Stimulated activated CD4-positive, alpha-beta T cell treated with anti-CD3 and anti-CD28 coated beads, TNF-alpha, amount 100 ng/mL, for 4 hours (primary cell): ENCODE data around the gene FBXO21.

Experiments used
- DNase-seq, 3 experiments: peaks; one replicate each; pipeline ENCODE4 v3.0.0-alpha.2; 2020; ENCODE audit warnings: low read depth in 3 of 3

The FBXO21 gene

DNA sequence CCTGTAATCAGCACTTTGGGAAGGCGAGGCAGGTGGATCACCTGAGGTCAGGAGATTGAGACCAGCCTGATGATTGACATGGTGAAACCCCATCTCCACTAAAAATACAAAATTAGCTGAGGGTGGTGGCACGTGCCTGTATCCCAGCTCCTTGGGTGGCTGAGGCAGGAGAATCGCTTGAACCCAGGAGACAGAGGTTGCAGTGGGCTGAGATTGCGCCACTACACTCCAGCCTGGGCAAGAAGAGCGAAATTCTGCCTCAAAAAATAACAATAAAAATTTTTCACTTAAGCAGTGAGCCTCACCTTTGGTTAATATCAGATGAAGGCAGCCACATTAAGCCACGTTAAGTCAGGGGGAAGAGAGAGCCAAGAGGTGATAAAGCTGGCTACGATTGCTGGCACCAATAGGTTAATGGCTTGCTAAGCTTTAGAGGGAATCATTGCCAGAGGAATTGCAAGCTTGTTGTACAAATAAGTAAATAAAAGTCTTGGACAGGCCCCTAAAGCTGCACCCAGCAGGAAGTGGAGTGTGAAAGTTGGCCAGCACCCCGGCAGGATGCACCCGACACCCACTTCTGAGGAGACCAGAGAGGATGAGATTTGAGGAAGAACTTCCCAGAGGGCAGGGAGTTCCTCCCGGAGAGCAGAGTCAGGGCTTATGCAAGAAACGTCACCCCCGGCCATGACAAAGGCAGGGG lies 49.7 kb downstream of the FBXO21 start:
- no peak for DNase-seq

DNA sequence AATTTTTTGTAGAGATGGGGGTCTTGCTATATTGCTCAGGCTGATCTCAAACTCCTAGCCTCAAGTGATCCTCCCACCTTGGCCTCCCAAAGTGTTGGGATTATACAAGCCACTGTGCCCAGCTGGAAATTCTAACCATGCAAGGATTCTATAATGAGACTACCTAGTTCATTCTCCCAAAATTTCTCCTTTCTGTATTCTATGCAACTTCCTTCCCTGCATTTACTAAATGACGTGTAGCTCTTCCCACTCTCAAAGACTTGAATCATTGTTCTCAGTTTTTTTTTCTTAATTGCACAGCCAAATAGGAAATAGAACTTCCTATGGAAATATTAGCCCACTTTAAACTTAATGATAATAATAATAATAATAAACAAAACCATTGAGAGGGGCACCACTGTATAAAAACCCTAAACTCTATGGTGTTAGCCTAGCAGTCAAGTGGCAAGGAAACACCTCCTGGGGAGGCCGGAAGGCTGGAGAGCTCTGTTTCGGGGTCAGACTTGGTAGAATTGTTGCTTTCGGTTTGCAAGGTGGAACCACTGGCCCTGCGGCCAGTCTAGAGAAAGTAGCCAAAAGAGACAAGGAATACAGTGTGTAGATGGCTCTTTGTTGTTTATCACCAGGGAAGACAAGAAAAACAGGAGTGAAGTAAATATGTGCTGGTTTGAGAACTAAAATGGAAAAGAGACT lies 51.1 kb downstream of the FBXO21 start:
- DNase-seq = no peak

GRCh38 chr12:117134721-117135120 lies 55.5 kb downstream of the FBXO21 start:
- no peak for DNase-seq

GRCh38 chr12:117134059-117134458 lies 56.2 kb downstream of the FBXO21 start:
- peak in 1 of 3 experiments; percentile 13 for DNase-seq

GRCh38 chr12:117130801-117131200 lies 59.5 kb downstream of the FBXO21 start:
- no peak for DNase-seq

DNA sequence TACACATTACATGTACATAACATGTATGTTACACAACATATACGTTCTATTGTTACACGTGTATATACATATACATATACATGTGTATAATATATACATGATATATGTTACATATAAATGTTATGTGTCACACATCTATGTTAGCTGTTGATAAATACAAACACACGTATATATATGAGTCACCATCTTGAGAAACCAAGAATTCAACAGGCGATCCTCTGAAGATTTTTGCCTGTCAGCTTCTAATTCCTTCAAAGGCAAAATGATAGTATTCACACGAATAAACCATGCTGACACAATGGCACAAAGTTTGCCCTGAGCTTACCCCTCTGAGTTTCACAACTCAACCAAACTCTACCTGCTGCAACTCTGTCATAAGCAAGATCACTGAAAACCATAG lies 60.9 kb downstream of the FBXO21 start:
- DNase-seq = no peak

DNA sequence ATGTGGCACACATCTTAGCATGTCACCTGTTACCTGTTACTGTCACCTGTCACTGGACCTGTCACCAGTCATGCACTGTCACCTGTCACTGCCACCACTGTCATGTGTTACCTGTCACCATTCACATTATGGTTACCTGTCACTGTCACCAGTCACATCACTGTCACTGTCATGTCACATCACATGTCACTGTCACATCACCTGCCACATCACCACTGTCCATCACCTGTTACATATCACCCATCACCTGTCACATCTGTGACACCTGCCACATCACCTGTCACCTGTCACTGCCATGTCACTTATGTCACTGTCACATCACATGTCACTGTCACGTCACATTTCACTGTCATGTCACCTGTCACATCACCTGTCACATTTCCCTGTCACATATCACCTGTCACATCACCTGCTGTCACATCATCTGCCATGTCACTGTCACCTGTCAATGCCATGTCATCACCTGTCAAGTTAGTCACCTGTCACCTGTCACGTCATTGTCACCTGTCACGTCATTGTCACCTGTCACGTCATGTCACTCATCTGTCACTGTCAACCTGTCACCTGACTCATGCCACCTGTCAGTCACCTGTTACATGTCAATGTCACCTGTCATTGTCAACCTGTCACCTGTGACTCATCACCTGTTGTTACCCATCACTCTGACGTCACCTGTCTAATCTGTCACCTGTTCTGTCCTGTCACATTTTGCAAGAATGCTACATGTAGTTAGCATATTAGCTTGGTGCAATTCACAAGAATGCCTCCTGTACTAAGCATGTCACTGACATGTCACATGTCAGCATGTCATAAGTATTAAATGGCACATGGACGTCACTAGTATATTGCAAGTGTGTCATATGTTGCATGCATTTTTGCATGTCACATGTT lies 62.1 kb downstream of the FBXO21 start:
- no peak for DNase-seq

- no peak for DNase-seq
Observed at GRCh38 chr12:117126335-117126734, 63.9 kb downstream of the FBXO21 start.

DNA sequence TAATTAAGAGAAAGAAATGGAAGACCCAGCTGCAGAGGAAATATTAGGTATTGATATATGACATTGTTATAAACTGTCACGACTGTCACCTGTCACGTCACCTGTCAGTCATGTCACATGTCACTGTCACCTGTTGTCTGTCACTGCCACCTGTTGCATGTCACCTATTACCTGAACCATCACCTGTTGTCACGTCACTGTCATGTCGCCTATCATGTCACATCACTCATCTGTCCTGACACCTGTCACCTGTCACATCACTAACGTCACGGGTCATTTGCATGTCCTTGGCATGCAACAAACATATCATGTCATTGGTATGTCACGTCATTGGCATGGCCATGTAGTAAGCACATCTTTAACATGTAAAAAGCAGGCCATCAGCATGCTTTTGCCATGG lies 64.5 kb downstream of the FBXO21 start:
- no peak for DNase-seq

GRCh38 chr12:117125272-117125613 lies 65.0 kb downstream of the FBXO21 start:
- no peak for DNase-seq

GRCh38 chr12:117124421-117125271 lies 65.6 kb downstream of the FBXO21 start:
- no peak for DNase-seq

- DNase-seq = no peak
Observed at GRCh38 chr12:117121441-117121840, 68.8 kb downstream of the FBXO21 start.

- DNase-seq = no peak
Observed at GRCh38 chr12:117120787-117121186, 69.5 kb downstream of the FBXO21 start.

- DNase-seq = no peak
Observed at GRCh38 chr12:117119592-117120198, 70.6 kb downstream of the FBXO21 start.

GRCh38 chr12:117118838-117119591 lies 71.3 kb downstream of the FBXO21 start:
- DNase-seq = no peak

DNA sequence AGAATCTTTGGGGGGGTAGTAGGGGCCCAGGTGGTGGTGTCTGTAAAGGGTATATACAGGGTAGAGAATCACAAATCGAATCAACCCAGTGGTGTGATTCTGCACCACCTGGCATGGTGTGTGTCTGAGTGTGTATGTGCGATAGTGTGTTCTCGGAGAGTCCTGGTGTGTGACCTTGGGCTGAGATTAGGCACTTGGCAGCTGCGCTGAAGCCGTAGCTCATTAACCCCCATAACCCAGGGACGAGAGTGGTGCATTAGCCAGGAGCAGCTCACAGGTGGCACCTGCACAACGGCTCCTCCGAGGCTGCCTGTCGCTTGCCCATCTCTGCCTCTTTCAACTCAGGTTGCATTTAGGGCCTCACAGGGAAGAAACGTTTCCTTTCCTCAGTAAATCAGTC lies 75.5 kb downstream of the FBXO21 start:
- no peak for DNase-seq

DNA sequence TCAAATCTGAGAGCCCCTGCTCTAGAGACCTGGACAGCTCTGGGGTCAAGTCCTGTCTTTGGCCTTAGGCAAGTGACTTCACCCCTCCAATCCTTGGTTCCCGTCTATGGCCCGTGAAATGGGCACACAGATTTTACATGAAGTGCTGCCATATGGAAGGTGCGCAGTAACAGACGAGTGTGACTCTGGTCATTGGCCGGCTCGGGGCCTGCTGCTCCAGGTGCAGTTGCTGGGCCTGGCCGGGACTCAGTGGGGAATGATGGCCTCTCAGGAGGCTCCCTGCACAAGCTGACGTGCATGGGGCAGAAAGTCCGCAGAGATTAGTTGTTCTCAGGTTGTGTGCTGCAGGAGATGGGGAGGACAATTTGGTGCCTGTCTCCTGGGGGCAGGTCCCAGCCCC lies 77.0 kb downstream of the FBXO21 start:
- DNase-seq = no peak

GRCh38 chr12:117111821-117112595 lies 78.3 kb downstream of the FBXO21 start:
- no peak for DNase-seq

- no peak for DNase-seq
Observed at GRCh38 chr12:117111386-117111785, 78.9 kb downstream of the FBXO21 start.
